Daoy (cell line): ENCODE data around the gene DERL2. TPM values are rescaled to one million over a fixed set of nuclear protein-coding genes. Genes with fewer than 3 reads are reported as not detected.

Experiments used
- DNase-seq: peaks from one replicate; pipeline ENCODE4 v3.0.0-alpha.2; 2015; ENCODE audit warnings: low read depth
- total RNA-seq: library from RNA; depleted of rRNA; stranded (reverse); fragments of >200 nt; shearing (Covaris generic); gene quantifications from 2 replicates; pipeline ENCODE4 v1.2.3, GENCODE V29; 2014

DERL2 gene
- total RNA-seq, 1 experiment from 2014 or later = 54.1 TPM

DNA sequence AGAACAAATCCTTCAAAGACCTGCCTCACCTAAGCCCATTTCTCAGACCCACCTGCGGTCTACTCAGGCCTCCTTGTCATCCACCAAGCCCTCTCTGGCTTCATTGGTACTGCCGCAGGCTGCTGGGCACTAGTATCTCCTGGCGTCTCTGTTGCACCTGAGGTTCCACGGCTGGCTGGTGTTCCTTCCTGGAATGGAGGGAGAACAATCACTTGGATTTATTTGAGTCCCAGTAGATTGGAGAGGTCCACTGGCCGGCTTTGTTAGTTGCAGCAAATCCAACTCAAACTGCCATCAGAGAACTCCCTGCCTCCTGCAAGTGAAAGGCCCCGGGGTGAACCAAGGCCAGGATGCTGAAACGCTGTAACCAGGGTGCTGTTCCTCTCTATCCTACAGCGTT lies 15.7 kb upstream of the DERL2 start:
- no peak for DNase-seq

DNA sequence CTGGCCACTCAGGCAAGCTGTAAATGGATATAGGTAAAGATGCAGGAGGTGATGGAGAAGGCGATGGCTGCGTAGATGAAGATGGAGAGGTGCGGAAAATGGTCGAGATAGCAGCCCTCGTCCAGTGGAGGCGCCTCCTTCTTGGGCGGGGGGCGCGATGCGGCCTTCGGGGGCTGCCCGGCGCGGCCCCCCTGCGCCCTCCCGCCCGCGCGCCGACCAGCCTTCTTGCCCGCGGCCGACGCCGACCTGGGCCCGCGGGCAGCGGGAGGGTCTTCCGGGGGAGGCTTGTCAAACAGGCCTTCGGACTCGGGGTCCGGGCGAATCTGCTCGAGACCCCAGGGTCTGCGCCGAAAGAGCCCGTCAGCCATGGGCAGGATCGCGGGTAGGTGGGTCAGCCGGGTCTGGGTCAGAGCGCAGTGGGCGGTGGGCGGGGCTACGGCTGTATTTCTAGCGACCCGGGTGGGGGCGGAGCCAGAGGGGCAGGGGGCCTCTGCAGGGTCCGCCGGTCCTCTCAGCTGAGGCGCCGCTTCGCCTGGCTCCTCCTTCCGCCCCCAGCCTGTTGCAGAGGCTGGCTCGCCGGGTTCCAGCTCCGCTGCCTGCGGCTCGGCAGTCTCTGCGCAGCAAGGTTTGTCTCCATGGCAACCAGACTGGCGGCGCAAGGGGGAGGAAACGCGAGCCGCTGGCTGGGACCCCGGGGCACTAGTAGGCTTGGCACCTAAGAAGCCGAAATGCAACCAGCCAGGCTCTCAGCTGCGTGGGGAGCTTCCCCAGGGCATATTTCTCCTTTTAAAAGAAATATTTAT lies 14.8 kb upstream of the DERL2 start:
- DNase-seq = peak; percentile 70

DNA sequence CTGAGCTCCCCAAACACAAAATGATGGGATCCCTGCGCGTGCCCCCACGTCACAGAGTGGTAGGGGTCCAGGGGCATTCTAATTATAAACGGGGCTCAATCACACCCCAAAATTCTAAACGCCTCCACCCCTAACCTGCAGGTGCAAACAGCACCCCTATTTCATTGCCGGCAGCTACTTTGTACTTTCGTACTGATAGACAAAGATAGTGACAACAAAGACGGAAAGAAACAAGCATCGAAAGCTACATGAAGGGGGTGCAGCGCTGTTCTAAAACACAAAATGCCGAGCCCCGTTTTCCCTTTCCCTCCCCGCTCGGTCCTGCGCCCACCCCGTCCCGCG lies 14.2 kb upstream of the DERL2 start:
- DNase-seq = no peak

DNA sequence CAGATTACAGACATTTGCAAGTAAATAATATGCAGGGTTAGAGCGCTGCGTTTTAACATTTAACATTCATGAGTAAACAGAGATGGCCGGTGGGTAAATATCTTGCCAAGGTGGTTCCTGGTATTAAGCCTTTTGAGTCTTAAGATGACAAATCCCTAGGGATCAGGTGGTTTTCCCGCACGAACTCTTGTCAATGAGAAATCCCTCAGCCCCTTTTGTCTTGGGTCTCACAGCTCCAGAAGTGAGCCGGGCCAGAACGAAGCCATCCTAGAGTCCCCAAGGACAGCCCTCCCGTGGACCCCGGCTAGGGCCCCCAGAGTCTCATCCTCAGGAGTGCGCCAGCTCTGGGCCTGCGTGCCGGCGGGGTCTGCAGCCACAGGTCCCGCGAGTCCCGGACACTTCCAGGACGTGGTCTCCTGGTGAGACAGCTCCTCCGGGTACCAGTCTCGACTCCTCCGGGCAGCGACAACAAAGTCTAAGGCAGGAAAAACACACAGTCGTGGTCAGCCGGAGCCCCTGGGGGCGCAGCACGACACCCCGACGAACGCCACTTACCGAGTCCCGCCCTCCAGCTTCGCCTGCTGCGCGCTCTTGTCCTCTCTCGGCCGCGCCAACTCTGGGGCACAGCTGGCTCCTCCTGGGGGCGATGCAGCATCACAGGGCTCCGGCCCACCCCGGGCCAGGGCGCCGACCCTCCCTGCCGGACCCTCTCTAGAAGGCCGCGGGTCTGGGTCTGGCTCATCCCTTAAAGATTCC lies 13.7 kb upstream of the DERL2 start:
- no peak for DNase-seq

DNA sequence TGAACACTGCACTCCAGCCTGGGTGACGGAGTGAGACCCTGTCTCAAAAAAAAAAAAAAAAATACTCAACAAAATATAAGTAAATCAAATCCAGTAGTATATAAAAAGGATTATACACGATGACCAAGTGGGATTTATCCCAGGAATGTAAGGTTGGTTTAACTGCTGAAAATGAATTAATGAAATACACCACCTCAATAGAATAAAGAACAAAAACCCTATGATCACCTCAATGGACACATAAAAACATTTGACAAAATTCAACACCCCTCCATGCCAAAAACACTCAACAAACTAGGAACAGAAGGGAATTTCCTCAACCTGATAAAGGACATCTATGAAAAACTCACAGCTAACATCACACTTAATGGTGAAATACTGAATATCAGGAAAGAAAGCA lies 7.0 kb upstream of the DERL2 start:
- no peak for DNase-seq

DNA sequence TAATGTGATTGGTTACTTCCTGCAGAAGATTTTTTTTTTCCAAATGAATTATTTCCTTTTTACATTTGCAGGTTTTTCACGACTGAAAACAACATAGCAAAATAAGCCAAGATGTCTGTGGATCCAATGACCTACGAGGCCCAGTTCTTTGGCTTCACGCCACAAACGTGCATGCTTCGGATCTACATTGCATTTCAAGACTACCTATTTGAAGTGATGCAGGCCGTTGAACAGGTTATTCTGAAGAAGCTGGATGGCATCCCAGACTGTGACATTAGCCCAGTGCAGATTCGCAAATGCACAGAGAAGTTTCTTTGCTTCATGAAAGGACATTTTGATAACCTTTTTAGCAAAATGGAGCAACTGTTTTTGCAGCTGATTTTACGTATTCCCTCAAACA lies 2.8 kb upstream of the DERL2 start:
- DNase-seq = no peak

DNA sequence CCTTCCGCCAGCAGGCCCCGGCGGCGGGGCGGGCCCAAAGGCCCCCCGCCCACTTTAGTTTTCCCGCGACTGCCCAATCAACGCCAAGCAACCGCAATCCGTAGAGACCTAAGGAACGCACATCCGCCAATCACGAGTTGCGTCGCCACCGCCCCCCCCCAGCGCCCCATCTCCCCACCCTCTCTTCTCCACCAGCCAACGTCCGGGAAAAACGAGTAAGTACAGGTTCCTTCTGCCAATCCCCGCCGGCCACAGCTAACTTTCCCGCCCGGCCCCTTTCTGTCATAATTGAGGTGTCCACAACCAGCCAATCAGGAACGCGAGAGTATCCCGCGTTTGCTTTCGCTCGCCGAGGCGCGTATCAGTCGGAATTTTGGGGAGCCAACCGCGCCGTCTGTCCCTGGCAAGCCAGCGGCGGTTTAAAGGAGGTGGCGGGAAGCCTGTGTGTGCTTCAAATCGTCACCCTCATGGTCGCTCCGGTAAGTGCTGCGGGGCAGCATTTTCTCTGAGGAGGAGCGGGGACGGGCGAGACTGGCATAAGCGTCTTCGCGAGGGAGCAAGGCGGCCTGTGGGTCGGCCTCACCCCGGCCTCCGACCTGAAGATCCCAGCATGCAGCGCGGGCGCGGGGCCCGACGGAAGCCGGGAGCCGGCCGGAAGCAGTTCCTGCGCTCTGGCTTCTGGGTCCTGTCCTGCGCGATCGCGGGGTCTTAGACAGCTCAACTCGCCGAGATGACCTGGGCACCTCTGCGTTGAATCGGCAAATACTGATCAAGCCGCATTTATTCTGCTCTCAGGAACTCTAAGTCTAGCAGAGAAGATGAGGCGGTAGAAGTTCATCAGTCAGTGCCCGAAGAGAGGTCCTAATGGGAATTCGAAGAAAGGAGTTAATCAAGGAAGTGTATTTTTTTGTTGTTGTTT lies 487 bp upstream of the DERL2 start, which contains the start of gene MIS12:
MIS12 (plus strand) TSS at position 361 of the 919 bp plus-strand sequence. CDS start 2,297 bp downstream, outside the sequence.
- peak; percentile 99 for DNase-seq

DNA sequence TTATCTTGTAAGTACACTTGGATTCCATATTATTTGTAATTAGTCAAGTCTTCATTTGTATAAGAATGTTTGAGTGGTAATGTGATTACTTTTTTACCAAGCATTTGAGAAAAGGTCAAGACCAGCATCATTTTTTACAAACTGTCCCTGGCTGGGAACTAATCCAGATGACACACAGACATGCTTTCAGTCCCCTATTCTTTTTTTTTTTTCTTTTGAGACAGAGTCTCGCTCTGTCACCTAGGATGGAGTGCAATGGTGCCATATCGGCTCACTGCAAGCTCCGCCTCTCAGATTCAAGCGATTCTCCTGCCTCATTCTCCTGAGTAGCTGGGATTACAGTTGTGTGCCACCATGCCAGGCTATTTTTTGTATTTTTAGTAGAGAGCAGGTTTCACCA lies 4.5 kb downstream of the DERL2 start:
- no peak for DNase-seq

DNA sequence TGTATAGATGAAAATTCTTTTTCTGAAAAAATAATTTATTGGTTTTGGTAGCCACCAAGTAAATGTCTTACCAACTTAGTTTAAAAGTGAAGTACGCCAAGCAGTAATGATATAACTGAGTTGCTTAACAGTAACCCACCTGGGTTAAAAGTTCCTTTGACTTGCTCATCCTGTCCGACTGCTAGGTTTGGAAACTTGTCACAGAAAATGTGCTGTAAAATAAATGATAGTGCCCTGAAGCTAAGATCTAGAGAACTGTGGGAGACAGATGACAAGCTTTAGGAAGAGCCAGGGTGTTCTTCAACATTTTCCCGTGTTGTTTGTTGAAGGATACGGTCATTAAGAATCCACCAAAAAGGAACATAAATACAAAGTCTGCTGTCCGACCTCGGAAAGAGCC lies 5.0 kb downstream of the DERL2 start:
- DNase-seq = no peak

DNA sequence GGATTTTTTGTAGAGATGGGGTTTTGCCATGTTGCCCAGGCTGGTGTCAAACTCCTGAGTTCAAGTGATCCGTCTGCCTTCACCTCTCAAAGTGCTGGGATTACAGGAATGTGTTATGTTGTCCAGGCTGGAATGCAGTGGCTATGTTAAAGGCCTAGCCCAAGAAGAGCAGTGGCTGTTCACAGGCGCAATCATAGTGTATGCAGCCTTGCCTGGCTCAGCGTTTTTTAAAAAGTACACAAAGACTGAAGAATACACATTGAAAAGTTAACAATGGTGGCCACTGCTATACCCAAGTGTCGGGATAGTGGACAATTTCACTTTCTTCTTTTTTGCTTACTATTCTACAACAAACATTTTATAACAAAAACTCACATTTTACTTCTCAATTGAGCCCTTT lies 7.0 kb downstream of the DERL2 start:
- no peak for DNase-seq

DNA sequence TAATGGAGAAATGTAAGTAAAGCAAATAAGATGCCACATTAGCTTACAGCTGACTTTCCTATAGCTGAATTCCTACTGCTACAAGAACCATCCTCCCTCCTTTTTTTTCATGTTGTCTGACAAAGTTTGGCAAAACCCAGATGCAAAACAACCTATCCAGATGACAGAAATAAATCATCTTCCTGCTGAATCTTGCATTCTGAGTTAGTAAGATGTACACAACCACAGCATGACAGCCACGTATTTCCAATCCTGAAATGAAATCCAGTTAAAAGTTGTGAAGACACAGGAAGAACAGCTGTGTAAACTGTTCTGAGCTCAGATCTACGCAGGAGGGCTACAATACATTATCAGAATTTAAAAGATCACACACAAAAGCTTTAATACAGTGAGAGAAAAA lies 12.1 kb downstream of the DERL2 start:
- DNase-seq = no peak

DNA sequence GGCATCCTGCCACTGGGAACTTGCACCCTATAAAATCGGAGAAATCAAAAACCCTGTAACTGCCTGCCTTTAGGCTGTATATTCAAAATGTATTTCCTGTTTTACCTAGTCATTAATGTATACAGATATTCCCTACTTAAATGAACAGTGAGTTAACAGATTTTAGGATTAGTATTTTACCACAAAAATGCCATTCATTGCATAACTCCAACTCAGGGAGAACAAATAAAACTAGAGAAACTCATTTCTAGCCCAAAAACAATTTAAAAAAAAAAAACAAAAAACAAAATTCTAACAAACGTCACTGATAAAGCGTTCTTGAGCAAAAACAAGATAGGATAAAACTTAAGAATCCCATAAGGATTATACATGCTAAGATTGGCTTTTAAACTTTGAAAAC lies 13.5 kb downstream of the DERL2 start:
- no peak for DNase-seq

DNA sequence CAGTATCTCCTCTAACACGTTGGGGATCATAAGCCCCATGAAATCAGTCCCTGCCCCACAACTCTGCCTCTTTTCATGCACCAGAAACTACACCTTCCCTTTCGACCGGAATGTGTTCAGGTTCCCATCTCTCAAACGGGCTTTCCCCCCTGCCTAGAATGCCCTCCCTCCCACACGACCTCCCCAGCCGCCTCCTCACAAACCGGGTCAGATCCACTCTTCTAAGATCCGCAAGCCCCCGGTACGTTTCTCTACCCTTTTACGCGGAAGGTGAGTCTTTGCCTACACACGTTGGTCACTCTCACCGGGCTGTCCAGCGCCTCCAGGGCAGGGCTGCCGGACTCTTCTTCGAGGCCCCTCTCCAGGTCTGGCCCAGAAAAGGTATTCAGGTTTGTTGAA lies 17.9 kb downstream of the DERL2 start:
- no peak for DNase-seq

DNA sequence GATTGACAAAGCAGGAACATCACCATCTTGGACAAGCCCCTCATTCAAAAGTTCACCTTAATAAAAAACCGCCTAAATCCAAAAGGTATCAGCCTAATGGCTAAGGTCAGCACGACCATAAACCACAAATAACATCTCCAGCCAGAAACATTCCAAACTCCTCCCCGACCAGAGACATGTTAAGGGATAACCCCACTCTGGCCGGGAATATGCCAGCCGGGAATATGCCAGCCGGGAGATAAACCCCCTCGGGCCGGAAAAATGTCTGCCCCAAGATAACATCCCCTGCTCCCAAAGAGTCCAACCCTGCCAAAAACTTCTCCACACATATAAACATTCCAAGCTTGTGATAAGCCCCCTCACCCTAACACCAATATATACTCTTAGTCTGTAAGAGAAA lies 18.6 kb downstream of the DERL2 start:
- DNase-seq = no peak

DNA sequence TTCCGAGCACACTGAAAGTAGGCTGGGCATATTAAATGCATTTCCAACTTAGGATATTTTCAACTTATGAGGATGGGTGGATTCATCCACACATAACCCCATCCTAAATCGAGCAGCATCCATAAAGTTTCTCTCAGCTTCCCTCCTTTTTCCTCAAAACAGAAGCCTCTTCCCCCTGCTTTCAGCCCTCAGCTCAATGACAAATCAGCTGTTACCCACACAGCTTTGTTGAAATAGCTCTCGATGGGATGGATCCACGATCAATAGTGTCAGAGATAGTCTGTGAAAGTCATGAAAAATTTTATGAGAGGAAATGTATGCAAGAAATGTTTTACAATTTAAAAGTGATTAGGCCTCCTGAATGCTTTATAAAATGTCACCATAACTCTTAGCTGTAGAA lies 19.7 kb downstream of the DERL2 start:
- no peak for DNase-seq

DNA sequence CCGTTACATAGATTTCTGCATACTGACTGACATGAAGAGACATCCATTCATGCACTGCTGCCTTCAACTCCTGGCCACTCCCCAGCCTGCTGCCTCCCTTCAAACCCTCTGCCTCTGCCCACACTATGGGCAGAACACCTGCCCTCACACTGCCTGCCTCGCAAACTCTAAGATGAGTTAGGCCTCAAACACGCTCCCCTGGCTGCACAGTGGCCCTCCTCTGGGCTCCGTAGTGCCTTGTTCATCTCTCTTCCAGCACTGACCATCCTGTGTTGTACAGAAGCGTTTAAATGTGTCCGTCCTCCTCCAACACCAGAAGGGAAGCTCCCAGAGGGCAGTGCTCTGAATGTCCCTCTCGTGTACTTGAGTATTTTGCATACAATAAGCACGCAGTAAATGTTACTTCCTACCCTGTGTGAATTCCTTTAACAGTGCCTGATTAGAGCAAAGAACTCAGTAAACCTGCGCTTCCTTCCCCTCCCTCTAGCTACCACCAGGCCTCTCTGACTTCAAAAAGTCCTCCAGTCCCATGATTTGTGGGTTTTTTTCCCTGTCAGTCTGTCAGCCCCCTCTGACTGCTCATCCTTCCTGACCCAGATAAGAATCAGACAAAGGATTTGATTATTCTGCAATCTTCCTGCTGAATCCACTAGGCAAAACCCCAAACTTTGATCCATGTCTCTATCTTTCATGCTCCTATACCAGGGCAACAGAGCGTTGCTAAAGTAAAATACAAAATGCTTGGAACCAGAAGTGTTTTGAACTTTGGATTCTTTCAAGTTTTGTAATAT lies 21.1 kb downstream of the DERL2 start:
- DNase-seq = no peak

DNA sequence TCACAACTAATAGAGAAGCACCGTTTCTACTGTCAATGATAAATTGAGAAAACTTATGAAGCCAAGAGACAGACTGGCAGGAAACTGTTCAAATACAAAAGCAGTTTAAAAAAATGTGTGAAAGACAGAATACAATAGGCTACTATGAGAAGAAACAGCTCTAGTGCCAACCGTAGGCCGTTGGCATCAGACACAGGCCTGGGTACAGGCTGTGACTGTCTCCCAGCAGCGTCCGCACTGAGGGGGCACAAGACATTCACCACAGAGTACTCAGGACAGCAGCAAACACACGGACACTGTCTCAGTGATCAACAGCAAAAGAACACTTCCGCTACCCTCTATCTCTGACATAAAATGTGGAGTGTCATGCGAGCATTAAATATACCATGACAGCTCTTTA lies 39.2 kb downstream of the DERL2 start:
- no peak for DNase-seq

DNA sequence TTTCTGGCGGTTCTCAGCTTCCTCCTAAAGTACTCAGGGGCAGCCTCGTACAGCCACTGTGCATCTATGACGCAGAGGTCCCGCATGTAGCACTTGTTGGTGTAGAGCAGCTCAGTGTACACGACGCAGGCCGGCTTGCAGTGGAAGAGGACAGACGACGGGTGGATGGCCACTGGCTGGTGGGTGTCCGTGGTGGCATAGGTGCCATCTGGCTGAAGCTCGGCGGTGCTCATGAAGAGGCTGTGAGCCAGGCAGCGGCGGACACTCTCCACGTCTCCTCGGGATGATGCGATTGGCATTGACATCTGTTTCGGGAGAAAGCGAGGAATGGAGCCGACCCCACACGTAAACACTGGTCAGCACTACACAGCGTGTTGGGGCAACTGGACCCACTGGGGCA lies 41.8 kb downstream of the DERL2 start:
- DNase-seq = no peak

DNA sequence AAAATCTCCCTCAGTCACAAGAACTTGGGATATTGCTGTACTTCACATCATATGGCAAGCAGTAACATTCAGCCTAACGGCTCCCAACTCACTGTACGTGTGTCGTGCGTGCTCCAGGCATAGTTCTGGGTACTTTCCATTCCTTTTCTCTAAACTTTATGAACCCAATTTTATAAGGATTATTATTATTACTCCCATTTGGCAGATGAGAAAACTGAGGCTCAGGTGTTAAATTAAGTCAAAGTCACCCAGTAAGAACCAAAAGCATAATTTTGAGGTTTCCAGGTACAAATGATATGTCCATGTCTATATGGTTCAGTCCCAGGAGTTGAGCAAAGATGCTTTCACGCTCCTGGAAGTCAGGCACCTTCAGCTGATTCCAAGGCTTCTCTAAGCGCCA lies 42.2 kb downstream of the DERL2 start:
- no peak for DNase-seq

DNA sequence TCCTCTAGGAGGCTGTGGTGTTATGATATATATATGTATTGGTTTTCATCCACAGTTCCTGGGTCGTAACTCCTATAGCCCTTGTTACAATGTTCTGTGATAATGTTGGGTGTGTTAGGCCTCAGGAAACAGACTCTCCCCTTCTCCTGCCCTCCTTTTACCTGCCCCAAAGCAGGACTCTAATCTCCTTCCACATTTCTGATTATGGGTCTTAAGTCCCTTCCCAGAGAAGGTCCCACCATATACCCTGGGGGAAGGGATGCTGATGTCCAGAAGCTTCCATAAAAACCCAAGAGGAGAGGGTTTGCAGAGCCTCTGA lies 46.6 kb downstream of the DERL2 start:
- no peak for DNase-seq

DNA sequence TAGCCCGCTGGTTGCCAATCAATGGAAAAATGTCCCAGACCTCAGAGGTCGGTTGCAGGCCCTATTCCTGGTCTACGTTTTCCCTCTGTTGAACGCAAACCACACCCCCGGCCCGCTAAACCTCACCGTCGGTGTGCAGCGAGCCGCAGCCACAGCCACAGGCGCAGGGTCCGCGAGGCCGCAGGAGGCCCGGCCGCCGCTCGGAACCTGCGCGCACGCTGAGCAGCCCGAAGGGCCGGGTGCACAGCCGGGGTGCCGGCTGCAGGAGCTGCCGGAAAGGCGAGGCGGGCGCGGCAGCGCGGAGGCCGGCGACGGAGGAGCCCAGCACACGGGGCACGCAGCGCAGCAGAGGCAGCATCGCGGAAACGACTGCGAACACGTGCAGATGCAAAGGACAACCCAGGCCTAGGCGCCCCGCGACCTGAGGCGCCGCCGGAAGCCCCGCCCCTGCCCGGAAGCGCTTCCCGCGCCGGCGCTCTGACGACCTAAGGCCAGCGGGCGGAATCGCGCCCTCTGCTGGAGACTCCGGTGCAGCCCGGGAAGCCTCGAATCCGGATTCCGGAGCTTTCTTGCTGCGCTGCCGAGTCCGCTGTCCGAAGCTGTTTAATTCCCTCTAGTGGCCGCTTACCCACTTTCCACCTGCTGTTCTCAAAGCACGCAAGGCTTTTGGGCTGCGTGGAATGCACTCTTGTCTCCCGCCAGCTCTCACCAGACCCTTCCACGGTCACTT lies 47.1 kb downstream of the DERL2 start, which contains the start of gene C1QBP:
C1QBP (minus strand) TSS at position 440 of the 730 bp plus-strand sequence; CDS start at position 358, 82 bp downstream.
- DNase-seq = peak; percentile 94
